Neural crest cell (in vitro differentiated cells): ENCODE results near the gene TMEM147. TPM values are rescaled to one million over a fixed set of nuclear protein-coding genes. Genes with fewer than 3 reads are reported as not detected.

Source experiments
- DNase-seq: peaks from one replicate; pipeline ENCODE4 v3.0.0; 2021; ENCODE audit warnings: low read depth, mixed read lengths, low spot score
- H3K27ac Mint-ChIP-seq: one replicate; pipeline ENCODE4 v1.8.0; 2021; ENCODE audit warnings: mild to moderate bottlenecking, mixed read lengths; ENCODE audit not compliant: unreplicated experiment
- H3K27me3 Mint-ChIP-seq: 2 replicates; pipeline ENCODE4 v1.8.0; 2021; ENCODE audit warnings: low read depth, mild to moderate bottlenecking, mixed read lengths
- H3K36me3 Mint-ChIP-seq: 2 replicates; pipeline ENCODE4 v1.8.0; 2021; ENCODE audit warnings: low read depth, mild to moderate bottlenecking, mixed read lengths
- H3K4me1 Mint-ChIP-seq: 2 replicates; pipeline ENCODE4 v1.8.0; 2021; ENCODE audit warnings: mixed read lengths
- H3K4me3 Mint-ChIP-seq: one replicate; pipeline ENCODE4 v1.8.0; 2021; ENCODE audit warnings: mild to moderate bottlenecking, mixed read lengths
- H3K9me3 Mint-ChIP-seq: 2 replicates; pipeline ENCODE4 v1.8.0; 2021; ENCODE audit warnings: mixed read lengths
- total RNA-seq: library from RNA; stranded (reverse); gene quantifications from 2 replicates; pipeline ENCODE4 v1.2.1, GENCODE V29; 2021
- TF ChIP-seq, protein P1 (sequence below): fragments of 200-600 bp; sonication (generic); conservative IDR thresholded peaks from 2 replicates; pipeline ENCODE4 v1.5.0; 2021; ENCODE audit warnings: antibody characterized with exemption, mild to moderate bottlenecking

TMEM147 gene
- total RNA-seq, 1 donor from 2014 or later: 105 TPM

DNA sequence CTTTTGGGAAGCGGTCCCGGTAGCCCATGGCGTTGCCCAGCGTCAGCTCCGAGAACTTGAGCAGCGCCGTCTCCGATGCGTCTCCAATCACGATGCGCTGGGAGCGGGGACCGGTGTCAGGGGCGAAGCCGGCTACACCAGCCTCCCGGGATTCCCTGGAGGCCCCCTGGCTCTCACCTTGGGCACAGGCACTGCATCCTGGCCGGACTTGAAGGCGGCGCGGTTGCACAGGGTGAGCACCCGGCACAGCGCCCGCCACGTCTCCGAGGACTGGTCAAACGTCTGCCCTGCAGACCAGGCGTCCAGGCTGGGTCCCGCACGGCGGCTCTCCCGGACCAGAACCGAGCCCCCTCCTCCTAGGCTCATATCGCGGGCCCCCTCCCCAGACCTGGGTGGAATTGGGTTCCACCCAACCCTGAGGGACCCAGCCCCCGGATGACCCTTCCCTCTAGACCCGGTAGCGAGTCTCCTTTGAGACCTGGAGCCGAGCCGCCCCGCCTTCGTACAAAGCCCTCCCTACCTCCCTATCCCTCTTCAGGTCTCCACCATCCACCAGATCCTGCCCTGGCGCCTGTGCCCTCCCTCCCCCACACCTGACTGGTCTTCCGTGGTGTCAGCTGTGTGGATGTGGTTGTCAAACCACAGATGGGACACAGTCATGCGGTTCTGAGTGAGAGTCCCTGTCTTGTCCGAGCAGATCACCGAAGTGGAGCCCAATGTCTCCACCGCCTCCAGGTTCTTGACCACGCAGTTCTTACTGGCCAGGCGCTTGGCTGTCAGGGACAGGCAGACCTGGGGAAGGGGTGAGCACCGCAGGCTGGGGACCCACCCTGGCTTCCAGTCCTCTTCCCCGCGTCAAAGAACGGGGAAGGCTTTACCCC, 13.2 kb downstream of the TMEM147 start:
- Mint-ChIP-seq H3K36me3 (no peaks in the 10 kb centered on the region), H3K27ac (no peak overlapping the region), H3K9me3 (no peaks in the 10 kb centered on the region), H3K4me1 (peaks cover 10% of the 10 kb centered on the region), H3K27me3 (peaks cover 83% of the 10 kb centered on the region), H3K4me3 (no peak overlapping the region)
- no peak for DNase-seq
- TF ChIP-seq, protein P1, sequence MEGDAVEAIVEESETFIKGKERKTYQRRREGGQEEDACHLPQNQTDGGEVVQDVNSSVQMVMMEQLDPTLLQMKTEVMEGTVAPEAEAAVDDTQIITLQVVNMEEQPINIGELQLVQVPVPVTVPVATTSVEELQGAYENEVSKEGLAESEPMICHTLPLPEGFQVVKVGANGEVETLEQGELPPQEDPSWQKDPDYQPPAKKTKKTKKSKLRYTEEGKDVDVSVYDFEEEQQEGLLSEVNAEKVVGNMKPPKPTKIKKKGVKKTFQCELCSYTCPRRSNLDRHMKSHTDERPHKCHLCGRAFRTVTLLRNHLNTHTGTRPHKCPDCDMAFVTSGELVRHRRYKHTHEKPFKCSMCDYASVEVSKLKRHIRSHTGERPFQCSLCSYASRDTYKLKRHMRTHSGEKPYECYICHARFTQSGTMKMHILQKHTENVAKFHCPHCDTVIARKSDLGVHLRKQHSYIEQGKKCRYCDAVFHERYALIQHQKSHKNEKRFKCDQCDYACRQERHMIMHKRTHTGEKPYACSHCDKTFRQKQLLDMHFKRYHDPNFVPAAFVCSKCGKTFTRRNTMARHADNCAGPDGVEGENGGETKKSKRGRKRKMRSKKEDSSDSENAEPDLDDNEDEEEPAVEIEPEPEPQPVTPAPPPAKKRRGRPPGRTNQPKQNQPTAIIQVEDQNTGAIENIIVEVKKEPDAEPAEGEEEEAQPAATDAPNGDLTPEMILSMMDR: no peak

DNA sequence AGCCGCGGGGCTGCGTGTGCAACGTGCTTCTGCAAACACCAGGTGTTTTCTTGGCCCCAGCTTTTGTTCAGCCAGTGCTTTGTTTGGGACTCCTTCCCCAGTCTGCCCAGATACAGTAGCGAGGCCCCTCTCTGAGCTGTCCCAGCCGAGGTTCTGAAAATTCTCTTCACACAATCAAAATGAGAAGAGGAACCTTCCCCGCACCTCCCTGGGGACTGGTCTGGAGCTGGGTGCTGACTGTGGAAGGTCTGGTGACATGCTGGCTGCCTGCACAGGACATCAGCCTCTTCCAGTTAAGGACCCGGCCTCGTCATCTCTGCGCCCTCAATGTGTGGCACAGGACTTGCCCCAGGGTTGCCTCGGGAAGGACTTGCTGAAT, 13.8 kb downstream of the TMEM147 start:
- Mint-ChIP-seq H3K9me3 (no peaks in the 10 kb centered on the region), H3K27me3 (peaks cover 84% of the 10 kb centered on the region), H3K36me3 (no peaks in the 10 kb centered on the region), H3K27ac (no peak overlapping the region), H3K4me3 (no peak overlapping the region), H3K4me1 (peaks cover 10% of the 10 kb centered on the region)
- no peak for DNase-seq
- TF ChIP-seq, protein P1: no peak

DNA sequence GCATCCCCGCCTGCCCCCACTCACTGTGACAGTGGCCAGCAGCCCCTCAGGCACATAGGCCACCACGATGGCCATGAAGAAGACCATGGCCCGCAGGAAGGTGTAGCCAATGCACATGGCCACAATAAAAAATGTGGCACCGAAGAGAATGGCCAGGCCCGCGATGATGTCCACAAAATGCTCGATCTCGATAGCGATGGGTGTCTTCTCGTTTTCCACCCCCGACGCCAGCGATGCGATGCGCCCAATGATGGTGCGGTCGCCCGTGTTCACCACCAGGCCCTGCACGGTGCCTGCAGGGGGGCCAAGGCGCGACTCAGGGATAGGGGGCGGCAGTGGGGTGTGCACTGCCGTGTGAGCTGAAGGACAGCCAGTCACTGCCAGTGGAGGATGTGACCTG, 14.4 kb downstream of the TMEM147 start:
- DNase-seq: no peak
- Mint-ChIP-seq H3K27me3 (peaks cover 82% of the 10 kb centered on the region), H3K4me1 (peaks cover 10% of the 10 kb centered on the region), H3K9me3 (no peaks in the 10 kb centered on the region), H3K36me3 (no peaks in the 10 kb centered on the region), H3K27ac (no peak overlapping the region), H3K4me3 (no peak overlapping the region)
- TF ChIP-seq, protein P1: no peak

DNA sequence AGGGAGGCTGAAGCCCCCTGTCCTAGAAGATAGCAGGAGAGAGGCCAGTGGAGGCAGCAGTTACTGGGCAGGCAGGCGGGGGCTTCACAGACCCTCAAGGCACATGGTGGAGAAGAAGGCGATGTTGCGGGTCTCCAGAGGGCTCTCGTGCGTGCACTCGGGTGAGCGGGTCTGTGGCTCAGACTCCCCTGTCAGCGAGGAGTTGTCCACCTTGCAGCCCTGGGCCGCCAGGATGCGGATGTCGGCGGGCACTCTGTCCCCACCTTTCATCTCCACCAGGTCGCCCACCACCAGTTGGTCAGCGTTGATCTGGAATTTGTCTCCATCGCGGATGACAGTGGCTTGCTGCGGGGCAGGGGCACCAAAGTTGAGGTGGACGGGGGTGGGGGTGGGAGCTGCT, 14.8 kb downstream of the TMEM147 start:
- Mint-ChIP-seq H3K9me3 (no peaks in the 10 kb centered on the region), H3K27ac (no peak overlapping the region), H3K4me3 (no peak overlapping the region), H3K36me3 (no peaks in the 10 kb centered on the region), H3K27me3 (peaks cover 81% of the 10 kb centered on the region), H3K4me1 (peaks cover 10% of the 10 kb centered on the region)
- TF ChIP-seq, protein P1: no peak
- no peak for DNase-seq

DNA sequence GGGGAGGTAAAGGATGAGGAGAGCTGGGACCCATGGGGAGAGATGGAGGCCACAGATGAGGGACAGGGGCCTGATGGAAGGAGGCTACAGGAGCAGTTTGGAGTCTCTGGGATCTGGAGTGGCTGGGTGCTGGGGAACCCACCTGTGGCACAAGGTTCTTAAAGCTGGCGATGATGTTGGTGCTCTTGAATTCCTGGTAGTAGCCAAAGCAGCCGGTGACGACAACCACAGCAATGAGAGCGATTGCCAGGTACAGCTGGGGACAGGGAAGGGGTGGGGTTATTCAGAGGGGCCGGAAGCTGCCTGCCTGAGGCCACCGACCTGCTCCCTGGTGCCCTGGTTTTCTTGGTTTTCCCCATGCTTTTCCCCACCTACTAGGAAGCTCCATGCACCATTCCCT, 15.3 kb downstream of the TMEM147 start:
- Mint-ChIP-seq H3K4me3 (peak overlapping the region; percentile 42), H3K27me3 (peaks cover 82% of the 10 kb centered on the region), H3K9me3 (no peaks in the 10 kb centered on the region)

More for the DNA sequence above, 15.3 kb downstream of the TMEM147 start:
- Mint-ChIP-seq H3K27ac (no peak overlapping the region), H3K36me3 (no peaks in the 10 kb centered on the region), H3K4me1 (peaks cover 9% of the 10 kb centered on the region)
- TF ChIP-seq, protein P1: no peak
- no peak for DNase-seq
